K562 (cell line): ENCODE measurements around the gene FAM168B. TPM values are rescaled to one million over a fixed set of nuclear protein-coding genes. Genes with fewer than 3 reads are reported as not detected.

Source experiments
- ETV5 ChIP-seq: sonication (generic); formaldehyde crosslinking; IDR thresholded peaks from 2 replicates; pipeline ENCODE4 v1.4.0; 2020; ENCODE audit warnings: low read depth, mild to moderate bottlenecking, missing genetic modification reagents
- HMG20B ChIP-seq: fragments of 250-450 bp; sonication (Bioruptor Pico); IDR thresholded peaks from 2 replicates; pipeline ENCODE4 v1.5.0; 2021; ENCODE audit warnings: mild to moderate bottlenecking
- KLF6 ChIP-seq: fragments of 250-450 bp; sonication (Bioruptor Pico); IDR thresholded peaks from 2 replicates; pipeline ENCODE4 v1.4.0; 2020; ENCODE audit warnings: mild to moderate bottlenecking, moderate library complexity, borderline replicate concordance
- MTA2 ChIP-seq: fragments of 450-650 bp; IDR thresholded peaks from 2 replicates; pipeline ENCODE4 v1.6.1; 2016; ENCODE audit warnings: low read depth
- SRSF3 ChIP-seq: fragments of 200-400 bp; formaldehyde crosslinking; IDR thresholded peaks from 2 replicates; pipeline ENCODE4 v1.6.1; 2016; ENCODE audit warnings: mild to moderate bottlenecking, low read length, moderate library complexity; ENCODE audit not compliant: insufficient read depth
- TGIF2 ChIP-seq: sonication (generic); formaldehyde crosslinking; IDR thresholded peaks from 2 replicates; pipeline ENCODE4 v1.8.1; 2022; ENCODE audit warnings: mild to moderate bottlenecking, missing genetic modification reagents, moderate library complexity
- ZNF146 ChIP-seq: IDR thresholded peaks from one replicate; pipeline ENCODE4 v1.6.1; 2018; ENCODE audit warnings: missing compliant biosample characterization; ENCODE audit not compliant: unreplicated experiment
- polyA plus RNA-seq, 8 experiments: library from polyadenylated mRNA; depleted of rRNA in 4 of 8; stranded (reverse) in 5 of 8; unstranded in 3 of 8; fragments of >200 nt; fragmentation: Nextera tagmentation in 2 of 8; fragmentation: Illumina TruSeq in 1 of 8; extraction: Ambion mirVana in 2 of 8; extraction: Trizol in 1 of 8; gene quantifications; 2 replicates each; pipeline versions ENCODE4 v1.2.1 to v1.2.3, GENCODE V29; 2011 to 2014; ENCODE audit warnings: inconsistent platforms in 1 of 8, missing spikeins in 1 of 8
- total RNA-seq, 7 experiments: library from RNA; depleted of rRNA in 6 of 7; stranded (reverse); fragments of >200 nt in 6 of 7; fragmentation: Illumina TruSeq in 2 of 7; extraction: Trizol in 2 of 7; gene quantifications; 2 replicates each; pipeline versions ENCODE4 v1.2.1 to v1.2.3, GENCODE V29; 2011 to 2021; ENCODE audit warnings: low replicate concordance in 1 of 7
- TF ChIP-seq, protein P1 (sequence below): sonication (generic); formaldehyde crosslinking; IDR thresholded peaks from 2 replicates; pipeline ENCODE4 v1.8.0; 2023; ENCODE audit warnings: mild to moderate bottlenecking, missing genetic modification reagents
- TF ChIP-seq, protein P2 (sequence below): fragments of 250-450 bp; sonication (Bioruptor Pico); IDR thresholded peaks from 2 replicates; pipeline ENCODE4 v1.5.1; 2021; ENCODE audit warnings: mild to moderate bottlenecking
- TF ChIP-seq, protein P3 (sequence below): fragments of 450-650 bp; IDR thresholded peaks from one replicate; pipeline ENCODE4 v1.6.1; 2018; ENCODE audit warnings: mild to moderate bottlenecking, moderate library complexity; ENCODE audit not compliant: partially characterized antibody

Gene FAM168B
- total and polyA plus RNA-seq, 9 of the 15 experiments (the other 6 are each of a cell fraction or from before 2014, with no cell fraction given) = 3.3 to 76.0 (median 46.1) TPM

DNA sequence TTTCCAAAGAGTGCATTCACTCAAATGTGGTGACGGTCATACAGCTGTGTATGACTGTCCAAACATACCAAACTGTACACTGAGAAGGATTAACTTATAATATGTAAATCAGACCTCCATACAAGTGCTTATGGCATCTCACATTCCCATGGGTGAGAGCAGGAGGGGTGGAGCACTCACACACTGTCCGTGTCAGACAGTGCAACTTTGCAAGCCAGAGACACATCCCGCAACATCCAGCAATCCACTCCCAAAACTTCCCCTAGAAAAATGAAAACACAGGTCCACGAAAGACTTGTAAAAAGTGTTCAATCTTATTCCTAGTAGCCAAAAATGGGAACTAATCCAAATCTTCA lies 36.4 kb downstream of the FAM168B start (continued):
- TF ChIP-seq, protein P1, sequence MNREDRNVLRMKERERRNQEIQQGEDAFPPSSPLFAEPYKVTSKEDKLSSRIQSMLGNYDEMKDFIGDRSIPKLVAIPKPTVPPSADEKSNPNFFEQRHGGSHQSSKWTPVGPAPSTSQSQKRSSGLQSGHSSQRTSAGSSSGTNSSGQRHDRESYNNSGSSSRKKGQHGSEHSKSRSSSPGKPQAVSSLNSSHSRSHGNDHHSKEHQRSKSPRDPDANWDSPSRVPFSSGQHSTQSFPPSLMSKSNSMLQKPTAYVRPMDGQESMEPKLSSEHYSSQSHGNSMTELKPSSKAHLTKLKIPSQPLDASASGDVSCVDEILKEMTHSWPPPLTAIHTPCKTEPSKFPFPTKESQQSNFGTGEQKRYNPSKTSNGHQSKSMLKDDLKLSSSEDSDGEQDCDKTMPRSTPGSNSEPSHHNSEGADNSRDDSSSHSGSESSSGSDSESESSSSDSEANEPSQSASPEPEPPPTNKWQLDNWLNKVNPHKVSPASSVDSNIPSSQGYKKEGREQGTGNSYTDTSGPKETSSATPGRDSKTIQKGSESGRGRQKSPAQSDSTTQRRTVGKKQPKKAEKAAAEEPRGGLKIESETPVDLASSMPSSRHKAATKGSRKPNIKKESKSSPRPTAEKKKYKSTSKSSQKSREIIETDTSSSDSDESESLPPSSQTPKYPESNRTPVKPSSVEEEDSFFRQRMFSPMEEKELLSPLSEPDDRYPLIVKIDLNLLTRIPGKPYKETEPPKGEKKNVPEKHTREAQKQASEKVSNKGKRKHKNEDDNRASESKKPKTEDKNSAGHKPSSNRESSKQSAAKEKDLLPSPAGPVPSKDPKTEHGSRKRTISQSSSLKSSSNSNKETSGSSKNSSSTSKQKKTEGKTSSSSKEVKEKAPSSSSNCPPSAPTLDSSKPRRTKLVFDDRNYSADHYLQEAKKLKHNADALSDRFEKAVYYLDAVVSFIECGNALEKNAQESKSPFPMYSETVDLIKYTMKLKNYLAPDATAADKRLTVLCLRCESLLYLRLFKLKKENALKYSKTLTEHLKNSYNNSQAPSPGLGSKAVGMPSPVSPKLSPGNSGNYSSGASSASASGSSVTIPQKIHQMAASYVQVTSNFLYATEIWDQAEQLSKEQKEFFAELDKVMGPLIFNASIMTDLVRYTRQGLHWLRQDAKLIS (CRISPR knock-in tag) = no peak
- TF ChIP-seq ZNF146 (CRISPR knock-in tag) (no peak), ETV5 (CRISPR knock-in tag) (no peak), KLF6 (no peak), MTA2 (no peak), TGIF2 (CRISPR knock-in tag) (no peak), SRSF3 (no peak), HMG20B (CRISPR knock-in tag) (no peak)
- TF ChIP-seq, protein P2, sequence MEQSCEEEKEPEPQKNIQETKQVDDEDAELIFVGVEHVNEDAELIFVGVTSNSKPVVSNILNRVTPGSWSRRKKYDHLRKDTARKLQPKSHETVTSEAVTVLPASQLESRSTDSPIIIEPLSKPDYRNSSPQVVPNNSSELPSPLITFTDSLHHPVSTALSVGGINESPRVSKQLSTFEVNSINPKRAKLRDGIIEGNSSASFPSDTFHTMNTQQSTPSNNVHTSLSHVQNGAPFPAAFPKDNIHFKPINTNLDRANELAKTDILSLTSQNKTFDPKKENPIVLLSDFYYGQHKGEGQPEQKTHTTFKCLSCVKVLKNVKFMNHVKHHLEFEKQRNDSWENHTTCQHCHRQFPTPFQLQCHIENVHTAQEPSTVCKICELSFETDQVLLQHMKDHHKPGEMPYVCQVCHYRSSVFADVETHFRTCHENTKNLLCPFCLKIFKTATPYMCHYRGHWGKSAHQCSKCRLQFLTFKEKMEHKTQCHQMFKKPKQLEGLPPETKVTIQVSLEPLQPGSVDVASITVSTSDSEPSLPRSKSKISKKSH (CRISPR knock-in tag) = no peak
- TF ChIP-seq, protein P3, sequence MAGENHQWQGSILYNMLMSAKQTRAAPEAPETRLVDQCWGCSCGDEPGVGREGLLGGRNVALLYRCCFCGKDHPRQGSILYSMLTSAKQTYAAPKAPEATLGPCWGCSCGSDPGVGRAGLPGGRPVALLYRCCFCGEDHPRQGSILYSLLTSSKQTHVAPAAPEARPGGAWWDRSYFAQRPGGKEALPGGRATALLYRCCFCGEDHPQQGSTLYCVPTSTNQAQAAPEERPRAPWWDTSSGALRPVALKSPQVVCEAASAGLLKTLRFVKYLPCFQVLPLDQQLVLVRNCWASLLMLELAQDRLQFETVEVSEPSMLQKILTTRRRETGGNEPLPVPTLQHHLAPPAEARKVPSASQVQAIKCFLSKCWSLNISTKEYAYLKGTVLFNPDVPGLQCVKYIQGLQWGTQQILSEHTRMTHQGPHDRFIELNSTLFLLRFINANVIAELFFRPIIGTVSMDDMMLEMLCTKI = no peak
- TF ChIP-seq, all 486 proteins: peak for 0
